H1 (cell line): ENCODE results near the gene RIN1. TPM values are rescaled to one million over a fixed set of nuclear protein-coding genes. Genes with fewer than 3 reads are reported as not detected.

ENCODE experiments used
- CTCF ChIA-PET: fragments of 300-600 bp; sonication (Branson Sonifier 250); formaldehyde crosslinking; loops from one replicate; lab custom pipeline; 2021; ENCODE audit not compliant: partially characterized antibody; lab: Charles Lee
- POLR2A ChIA-PET: fragments of 300-600 bp; sonication (Branson Sonifier 250); formaldehyde crosslinking; loops from one replicate; lab custom pipeline; 2021; ENCODE audit warnings: inconsistent platforms; ENCODE audit not compliant: partially characterized antibody; lab: Charles Lee
- DNase-seq, 2 experiments: peaks; one replicate each; pipeline versions ENCODE4 v3.0.0 to v3.0.0-alpha.2; 2010 to 2022; ENCODE audit warnings: low spot score in 2 of 2, low read depth in 1 of 2, mixed read lengths in 1 of 2
- FAIRE-seq: peaks from 2 replicates; lab custom pipeline; 2011; peaks lifted over from hg19 to GRCh38; lab: Jason Lieb, UNC
- H2AFZ ChIP-seq: 2 replicates; pipeline ENCODE4 v1.8.1; 2012; ENCODE audit warnings: low read length, inconsistent platforms
- H2AK5ac ChIP-seq: 2 replicates; pipeline ENCODE4 v1.6.1; 2013; ENCODE audit warnings: low read depth, low read length
- H2BK120ac ChIP-seq: replicated peaks from 2 replicates; pipeline ENCODE3; 2013; ENCODE audit warnings: low read depth, low read length, inconsistent platforms
- H2BK12ac ChIP-seq: 2 replicates; pipeline ENCODE4 v1.6.1; 2013; ENCODE audit warnings: low read depth, low read length
- H2BK15ac ChIP-seq: 2 replicates; pipeline ENCODE4 v1.6.1; 2013; ENCODE audit warnings: low read length
- H2BK20ac ChIP-seq: 2 replicates; pipeline ENCODE4 v1.6.1; 2013; ENCODE audit warnings: low read length
- H2BK5ac ChIP-seq: 2 replicates; pipeline ENCODE4 v1.6.1; 2013; ENCODE audit warnings: low read depth, low read length
- H3K14ac ChIP-seq: 2 replicates; pipeline ENCODE4 v1.6.1; 2013; ENCODE audit warnings: inconsistent platforms; ENCODE audit not compliant: insufficient read length
- H3K18ac ChIP-seq: 2 replicates; pipeline ENCODE4 v1.6.1; 2013; ENCODE audit warnings: low read length; ENCODE audit errors: extremely low read depth
- H3K23ac ChIP-seq: 2 replicates; pipeline ENCODE4 v1.6.1; 2013; ENCODE audit warnings: inconsistent platforms; ENCODE audit not compliant: insufficient read length
- H3K23me2 ChIP-seq: 2 replicates; pipeline ENCODE4 v1.6.1; 2013; ENCODE audit warnings: low read depth, low read length
- H3K27ac ChIP-seq: 2 replicates; pipeline ENCODE4 v1.6.1; 2011; ENCODE audit warnings: low read depth, low read length, inconsistent platforms
- H3K27me3 ChIP-seq, 4 experiments: replicated peaks in 1 of 4; 1 replicate in 1 of 4; 2 replicates in 3 of 4; pipeline versions ENCODE4 v1.6.1 to v1.8.1; 2011 to 2013; ENCODE audit warnings: low read length in 3 of 4, mild to moderate bottlenecking in 3 of 4, inconsistent platforms in 2 of 4, mixed read lengths in 2 of 4, moderate library complexity in 1 of 4; ENCODE audit not compliant: control insufficient read depth in 3 of 4, insufficient read depth in 3 of 4; ENCODE audit errors: extremely low read depth in 1 of 4
- H3K36me3 ChIP-seq, 4 experiments: 2 replicates each; pipeline versions ENCODE4 v1.6.1 to v1.8.1; 2011 to 2013; ENCODE audit warnings: mild to moderate bottlenecking in 4 of 4, low read length in 3 of 4, moderate library complexity in 2 of 4, control low read depth in 1 of 4, inconsistent platforms in 1 of 4; ENCODE audit not compliant: insufficient read depth in 4 of 4, control insufficient read depth in 2 of 4
- H3K4ac ChIP-seq: replicated peaks from 2 replicates; pipeline ENCODE3; 2013; ENCODE audit warnings: low read length, low read depth, mixed read lengths, inconsistent platforms; ENCODE audit not compliant: insufficient read length
- H3K4me1 ChIP-seq, 4 experiments: replicated peaks in 1 of 4; 1 replicate in 1 of 4; 2 replicates in 3 of 4; pipeline versions ENCODE4 v1.6.1 to v1.8.1; 2011 to 2013; ENCODE audit warnings: low read length in 3 of 4, inconsistent platforms in 2 of 4, mixed read lengths in 1 of 4; ENCODE audit not compliant: insufficient read depth in 4 of 4, control insufficient read depth in 3 of 4
- H3K4me2 ChIP-seq, 2 experiments: 2 replicates each; pipeline versions ENCODE4 v1.6.1 to v1.8.1; 2011 to 2013; ENCODE audit warnings: low read depth in 2 of 2, low read length in 2 of 2, control low read depth in 1 of 2, inconsistent platforms in 1 of 2, mild to moderate bottlenecking in 1 of 2; ENCODE audit not compliant: insufficient read depth in 1 of 2
- H3K4me3 ChIP-seq, 4 experiments: fragments of 200-600, 300-600 bp in 1 of 4; sonication (generic), shearing (Covaris generic), sonication (Bioruptor Twin) in 1 of 4; 2 replicates each; pipeline versions ENCODE4 v1.5.1 to v1.8.1; 2011 to 2016; ENCODE audit warnings: low read length in 4 of 4, low read depth in 3 of 4, control low read depth in 2 of 4, inconsistent platforms in 2 of 4, mild to moderate bottlenecking in 2 of 4, mixed read lengths in 1 of 4, moderate library complexity in 1 of 4; ENCODE audit not compliant: insufficient read depth in 2 of 4; ENCODE audit errors: extremely low read depth in 1 of 4
- H3K56ac ChIP-seq: replicated peaks from 2 replicates; pipeline ENCODE3; 2013; ENCODE audit warnings: low read depth, mild to moderate bottlenecking, mixed read lengths, low read length, inconsistent platforms; ENCODE audit not compliant: insufficient read length
- H3K79me1 ChIP-seq: 2 replicates; pipeline ENCODE4 v1.6.1; 2013; ENCODE audit warnings: low read depth, low read length, control low read depth
- H3K79me2 ChIP-seq, 2 experiments: 2 replicates each; pipeline versions ENCODE4 v1.6.1 to v1.8.1; 2012 to 2013; ENCODE audit warnings: low read length in 2 of 2, mild to moderate bottlenecking in 2 of 2, inconsistent platforms in 1 of 2; ENCODE audit not compliant: insufficient read depth in 2 of 2, control insufficient read depth in 1 of 2
- H3K9ac ChIP-seq, 4 experiments: replicated peaks in 1 of 4; 1 replicate in 1 of 4; 2 replicates in 3 of 4; pipeline versions ENCODE4 v1.6.1 to v1.8.1; 2011 to 2013; ENCODE audit warnings: low read depth in 3 of 4, low read length in 3 of 4, control low read depth in 2 of 4, mild to moderate bottlenecking in 2 of 4, moderate library complexity in 2 of 4, inconsistent platforms in 1 of 4; ENCODE audit errors: extremely low read depth in 1 of 4
- H3K9me3 ChIP-seq, 2 experiments: 2 replicates each; pipeline versions ENCODE4 v1.6.1 to v1.8.1; 2012 to 2013; ENCODE audit warnings: mild to moderate bottlenecking in 2 of 2, moderate library complexity in 2 of 2, control low read depth in 1 of 2, inconsistent platforms in 1 of 2, low read depth in 1 of 2, low read length in 1 of 2, mixed read lengths in 1 of 2; ENCODE audit not compliant: insufficient read depth in 2 of 2
- H4K20me1 ChIP-seq, 2 experiments: replicated peaks in 1 of 2; 2 replicates each; pipeline versions ENCODE3 to v1.8.1; 2011 to 2013; ENCODE audit warnings: inconsistent platforms in 2 of 2, low read length in 2 of 2, mild to moderate bottlenecking in 1 of 2; ENCODE audit not compliant: insufficient read depth in 2 of 2, control insufficient read depth in 1 of 2
- H4K5ac ChIP-seq: 2 replicates; pipeline ENCODE4 v1.6.1; 2013; ENCODE audit warnings: low read length, low read depth, mixed read lengths, inconsistent platforms; ENCODE audit not compliant: insufficient read length
- H4K8ac ChIP-seq: 2 replicates; pipeline ENCODE4 v1.8.0; 2013; ENCODE audit warnings: mild to moderate bottlenecking, moderate library complexity, low read length, inconsistent platforms; ENCODE audit not compliant: insufficient read depth; ENCODE audit errors: extremely low read depth
- H4K91ac ChIP-seq: replicated peaks from 2 replicates; pipeline ENCODE3; 2013; ENCODE audit warnings: low read length, mixed read lengths, inconsistent platforms; ENCODE audit not compliant: insufficient read length
- ASH2L ChIP-seq: fragments of 200-600, 300-600 bp; sonication (generic); IDR thresholded peaks from one replicate; pipeline ENCODE4 v1.7.1; 2017; ENCODE audit warnings: low read length
- CTBP2 ChIP-seq: IDR thresholded peaks from 2 replicates; pipeline ENCODE4 v1.7.0; 2011; ENCODE audit warnings: borderline replicate concordance, mild to moderate bottlenecking, moderate library complexity, mixed read lengths, low read length; ENCODE audit not compliant: insufficient read depth, insufficient read length
- EGR1 ChIP-seq: IDR thresholded peaks from 2 replicates; pipeline ENCODE4 v1.6.1; 2011; ENCODE audit warnings: low read depth, low read length, borderline replicate concordance
- EP300 ChIP-seq, 2 experiments: IDR thresholded peaks; 1 replicate in 1 of 2; 2 replicates in 1 of 2; pipeline ENCODE4 v1.6.1; 2011 to 2012; ENCODE audit warnings: low read depth in 2 of 2, low read length in 2 of 2, mild to moderate bottlenecking in 2 of 2, borderline replicate concordance in 1 of 2, inconsistent platforms in 1 of 2, moderate library complexity in 1 of 2
- KDM1A ChIP-seq: fragments of 200-600, 300-600 bp; sonication (generic); IDR thresholded peaks from 2 replicates; pipeline ENCODE4 v1.7.1; 2016; ENCODE audit warnings: mild to moderate bottlenecking, low read length, borderline replicate concordance
- PHF8 ChIP-seq: fragments of 200-600 bp; sonication (generic); conservative IDR thresholded peaks from 2 replicates; pipeline ENCODE4 v1.7.1; 2012; ENCODE audit warnings: low read depth, mild to moderate bottlenecking, inconsistent platforms, low read length, moderate library complexity
- RBBP5 ChIP-seq: IDR thresholded peaks from 2 replicates; pipeline ENCODE4 v1.7.1; 2012; ENCODE audit warnings: low read depth, mild to moderate bottlenecking, inconsistent platforms, low read length, moderate library complexity, borderline replicate concordance
- RXRA ChIP-seq: IDR thresholded peaks from 2 replicates; pipeline ENCODE4 v1.6.1; 2011; ENCODE audit warnings: low read depth, mild to moderate bottlenecking, low read length, moderate library complexity; ENCODE audit not compliant: insufficient read depth
- SAP30 ChIP-seq: fragments of 300-600 bp; sonication (generic); IDR thresholded peaks from 2 replicates; pipeline ENCODE4 v1.7.1; 2012; ENCODE audit warnings: low read length, moderate library complexity, mild to moderate bottlenecking, inconsistent platforms; ENCODE audit not compliant: insufficient read depth, insufficient replicate concordance
- TBP ChIP-seq: IDR thresholded peaks from 2 replicates; pipeline ENCODE4 v1.6.1; 2011; ENCODE audit warnings: low read depth, low read length, improper control_type of control experiment
- WGBS, 2 experiments: shearing (Covaris generic) in 1 of 2; methylation state at CpG; one replicate each; pipeline versions ENCODE4 v1.1.6 to v1.1.7; 2013 to 2015; ENCODE audit warnings: low lambda C conversion rate in 2 of 2, mixed read lengths in 2 of 2, inconsistent platforms in 1 of 2, low coverage in 1 of 2, missing lambda C conversion rate in 1 of 2; ENCODE audit not compliant: insufficient replicate concordance in 2 of 2, insufficient coverage in 1 of 2, insufficient read length in 1 of 2; ENCODE audit errors: extremely low coverage in 1 of 2, missing lambda C conversion rate in 1 of 2; 5-methylcytosine and 5-hydroxymethylcytosine counted together
- polyA plus RNA-seq, 7 experiments: library from polyadenylated mRNA; depleted of rRNA in 3 of 7; stranded (reverse) in 5 of 7; unstranded in 2 of 7; fragments of >200 nt in 5 of 7; fragments of 200-250 nt in 2 of 7; gene quantifications; 1 replicate in 5 of 7; 2 replicates in 1 of 7; 4 replicates in 1 of 7; pipeline versions ENCODE4 v1.2.1 to v1.2.3, GENCODE V29; 2011 to 2013; ENCODE audit warnings: missing spikeins in 2 of 7, mixed read lengths in 2 of 7
- total RNA-seq: library from RNA; stranded (reverse); fragmentation: NEBNext Ultra II Directional; extraction: Animal tissue kit (Norgen Biotek cat#: 25700); gene quantifications from 2 replicates; pipeline ENCODE4 v1.2.1, GENCODE V29; 2021

Gene RIN1
- total and polyA plus RNA-seq, 2 of the 8 experiments (the other 6 are each of a cell fraction or from before 2014, with no cell fraction given) = 2.5 to 5.4 TPM

DNA sequence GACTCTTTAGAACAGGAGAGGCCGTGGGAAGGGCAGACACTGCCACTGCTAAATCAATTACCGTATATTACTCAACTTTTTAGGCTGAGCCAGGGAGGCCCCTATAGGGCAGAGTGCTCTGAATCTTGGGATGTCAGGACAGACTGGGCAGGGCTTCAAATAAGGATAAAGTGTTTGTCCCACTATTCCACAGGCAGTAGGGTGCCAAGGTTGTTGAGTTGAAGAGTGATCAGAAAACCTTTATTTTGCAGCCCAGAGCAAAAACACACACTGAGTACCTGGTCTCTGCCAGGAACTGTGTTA is 12.8 kb upstream of the RIN1 start:
- Histone ChIP-seq H4K20me1 (no peaks in the 10 kb centered on the region), H3K9ac (no peak overlapping the region), H3K23me2 (peaks cover 21% of the 10 kb centered on the region), H3K79me2 (peaks cover 0 to 5% of the 10 kb centered on the region in 2 experiments; a peak in 2 of 4 replicates), H3K4me3 (no peak overlapping the region), H3K23ac (no peak overlapping the region), H2BK5ac (no peak overlapping the region), H3K18ac (no peak overlapping the region), H2BK15ac (no peak overlapping the region), H2BK120ac (no peak overlapping the region), H2AFZ (no peak overlapping the region), H3K79me1 (no peaks in the 10 kb centered on the region; the same call in 1 of the 2 replicates), H2BK12ac (no peak overlapping the region), H3K56ac (no peak overlapping the region), H4K8ac (no peak overlapping the region), H3K4me1 (peaks cover 0 to 15% (median 9%) of the 10 kb centered on the region in 4 experiments; a peak in 6 of 7 replicates), H3K14ac (no peak overlapping the region), H4K5ac (no peak overlapping the region), H3K27me3 (peaks cover 0 to 2% (median 0%) of the 10 kb centered on the region in 4 experiments; a peak in 3 of 7 replicates), H4K91ac (no peak overlapping the region), H3K27ac (no peak overlapping the region), H3K36me3 (peaks cover 0 to 2% (median under 1%) of the 10 kb centered on the region in 4 experiments; a peak in 2 of 8 replicates), H3K4ac (no peak overlapping the region), H2BK20ac (no peak overlapping the region), H2AK5ac (no peak overlapping the region), H3K9me3 (no peaks in the 10 kb centered on the region), H3K4me2 (peak overlapping the region in 1 of 2 experiments; percentile 80; a peak in 1 of 4 replicates)
- 93% methylated on average over 2 of the region's 2 CpGs; no CpG with 5 or more reads in 1 of the 2 experiments for WGBS, 2 experiments
- POLR2A ChIA-PET = interaction anchor here (0.9 to 28.7 kb wide), 6 partner anchors 8 to 51 kb away, joined by 3 to 487 read pairs (median 7); partner anchors contain the start of genes RIN1 and SLC29A2
- DNase-seq (no peak), FAIRE-seq (no peak)
- CTCF ChIA-PET = interaction anchor here (1.3 to 3.2 kb wide), 3 partner anchors 14 to 37 kb away, joined by 3 to 27 read pairs (median 10); no protein-coding TSS in a partner anchor
- TF ChIP-seq EGR1 (no peak), TBP (no peak), KDM1A (no peak), SAP30 (no peak), RXRA (no peak), RBBP5 (no peak), ASH2L (no peak), PHF8 (no peak), EP300 (IDR thresholded peaks at IDR 0.05; ENCODE audit: borderline replicate concordance in 1 of 2, low read depth in 2 of 2, low read length in 2 of 2) (no peak), CTBP2 (no peak)
